ENCODE data around the gene MUS81.
A peak's percentile ranks its signal among the peaks of the same experiment; 100 is the strongest.
"Not testable (repeated sequence)": the region's sequence is repeated elsewhere in the genome, so short reads cannot be mapped to it uniquely, and the experiment has no call there.

MUS81 gene

GRCh38 chr11:65860278-65861164, at the start of gene MUS81:
TSS of gene MUS81 (plus strand) at chr11:65860433. CDS start at chr11:65860754, 321 bp downstream.
- peak; percentile 94 to 96 for DNase-seq

GRCh38 chr11:65811764-65812475, 48.3 kb upstream of the MUS81 start:
- DNase-seq = no peak

- peak in 1 of 2 donors; percentile 51 for DNase-seq
Observed at GRCh38 chr11:65814131-65814985, 45.9 kb upstream of the MUS81 start.

GRCh38 chr11:65814986-65815565, 45.2 kb upstream of the MUS81 start:
- DNase-seq = no peak

- no peak for DNase-seq
Observed at GRCh38 chr11:65816696-65817095, 43.5 kb upstream of the MUS81 start.

- no peak for DNase-seq
Observed at GRCh38 chr11:65817312-65817834, 42.9 kb upstream of the MUS81 start.

- DNase-seq = peak; percentile 90 to 92
Observed at GRCh38 chr11:65817835-65818680, 42.2 kb upstream of the MUS81 start.

- no peak for DNase-seq
Observed at GRCh38 chr11:65821107-65821506, 39.1 kb upstream of the MUS81 start.

GRCh38 chr11:65822776-65823528, 37.3 kb upstream of the MUS81 start:
- no peak for DNase-seq

GRCh38 chr11:65826984-65827735, 33.1 kb upstream of the MUS81 start:
- DNase-seq = no peak

- DNase-seq = no peak
Observed at GRCh38 chr11:65829459-65829858, 30.8 kb upstream of the MUS81 start.

GRCh38 chr11:65832231-65832630, 28.0 kb upstream of the MUS81 start:
- not testable (repeated sequence) for DNase-seq

GRCh38 chr11:65833297-65834030, 26.8 kb upstream of the MUS81 start, which contains the start of gene SNX32:
TSS of gene SNX32 (plus strand) at chr11:65833963. CDS start at chr11:65834066, 103 bp downstream.
- DNase-seq = peak; percentile 93 to 95

- no peak for DNase-seq
Observed at GRCh38 chr11:65834202-65834601, 26.0 kb upstream of the MUS81 start.

GRCh38 chr11:65842144-65842543, 18.1 kb upstream of the MUS81 start:
- DNase-seq = no peak

GRCh38 chr11:65843811-65844210, 16.4 kb upstream of the MUS81 start:
- DNase-seq = no peak

- no peak for DNase-seq
Observed at GRCh38 chr11:65844231-65844872, 15.9 kb upstream of the MUS81 start.

GRCh38 chr11:65847746-65848145, 12.5 kb upstream of the MUS81 start:
- DNase-seq = no peak

Measured in CD4-positive, alpha-beta T cell treated with Interleukin-1 beta for 1 hour (primary cell).